Measurements from ENCODE around the gene CDC42EP4. TPM values are rescaled to one million over a fixed set of nuclear protein-coding genes. Genes with fewer than 3 reads are reported as not detected.

Gene CDC42EP4
- total RNA-seq, 1 experiment from 2014 or later = 48.4 TPM

DNA sequence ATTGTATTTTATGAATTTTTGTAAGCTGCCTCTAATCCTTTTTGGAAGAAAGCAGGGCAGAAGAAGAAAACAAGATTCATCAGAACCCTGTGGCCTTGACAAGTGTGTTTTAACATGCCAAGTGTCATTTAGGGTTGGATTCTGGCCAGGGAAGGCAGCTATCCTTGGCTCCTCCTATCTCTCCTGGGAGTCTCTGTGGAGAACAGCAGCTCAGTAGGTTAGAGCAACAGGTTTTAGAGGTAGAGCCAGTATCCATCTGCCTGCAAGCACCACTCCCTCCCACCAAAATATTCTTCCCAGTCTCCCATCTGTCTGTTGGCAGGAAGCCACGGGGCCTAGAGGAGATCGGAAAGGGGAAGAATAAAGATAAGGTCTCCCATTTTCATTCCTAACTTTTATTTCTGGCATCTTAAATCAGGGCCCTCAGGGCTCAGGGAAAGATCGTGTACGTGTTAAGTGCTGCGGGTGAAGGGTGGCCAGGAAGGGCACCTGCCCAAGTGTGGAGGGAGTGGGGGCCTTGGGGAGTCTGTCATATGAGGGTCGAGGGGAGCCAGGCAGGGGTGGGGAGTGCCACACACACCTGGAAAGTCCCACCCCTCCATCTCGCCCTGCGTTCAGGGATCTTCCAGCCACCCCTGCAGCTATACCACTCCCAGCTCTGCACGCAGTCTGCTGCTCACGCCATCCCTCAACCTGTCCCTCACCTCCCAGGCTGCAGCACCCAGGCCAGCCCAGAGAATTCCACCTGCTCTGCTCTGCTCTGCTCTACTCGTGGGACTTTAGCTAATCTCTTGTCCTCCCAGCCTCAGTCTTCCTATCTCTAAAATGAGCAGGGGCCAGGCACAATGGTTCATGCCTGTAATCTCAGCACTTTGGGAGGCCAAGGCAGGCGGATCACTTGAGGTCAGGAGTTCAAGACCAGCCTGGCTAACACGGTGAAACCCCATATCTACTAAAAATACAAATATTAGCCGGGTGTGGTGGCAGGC is 33.0 kb downstream of the CDC42EP4 start:
- H4K20me1 ChIP-seq (ENCODE audit: insufficient read depth) = 0 out of 2 replicates have a peak, but pooled peaks cover 5% of the 10 kb centered on the region
- intact Hi-C loops (cut with micrococcal nuclease; ENCODE audit: unreplicated experiment) = no loop called here
- TF ChIP-seq, protein P1, sequence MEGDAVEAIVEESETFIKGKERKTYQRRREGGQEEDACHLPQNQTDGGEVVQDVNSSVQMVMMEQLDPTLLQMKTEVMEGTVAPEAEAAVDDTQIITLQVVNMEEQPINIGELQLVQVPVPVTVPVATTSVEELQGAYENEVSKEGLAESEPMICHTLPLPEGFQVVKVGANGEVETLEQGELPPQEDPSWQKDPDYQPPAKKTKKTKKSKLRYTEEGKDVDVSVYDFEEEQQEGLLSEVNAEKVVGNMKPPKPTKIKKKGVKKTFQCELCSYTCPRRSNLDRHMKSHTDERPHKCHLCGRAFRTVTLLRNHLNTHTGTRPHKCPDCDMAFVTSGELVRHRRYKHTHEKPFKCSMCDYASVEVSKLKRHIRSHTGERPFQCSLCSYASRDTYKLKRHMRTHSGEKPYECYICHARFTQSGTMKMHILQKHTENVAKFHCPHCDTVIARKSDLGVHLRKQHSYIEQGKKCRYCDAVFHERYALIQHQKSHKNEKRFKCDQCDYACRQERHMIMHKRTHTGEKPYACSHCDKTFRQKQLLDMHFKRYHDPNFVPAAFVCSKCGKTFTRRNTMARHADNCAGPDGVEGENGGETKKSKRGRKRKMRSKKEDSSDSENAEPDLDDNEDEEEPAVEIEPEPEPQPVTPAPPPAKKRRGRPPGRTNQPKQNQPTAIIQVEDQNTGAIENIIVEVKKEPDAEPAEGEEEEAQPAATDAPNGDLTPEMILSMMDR (conservative IDR thresholded peaks at IDR 0.05) = no peak
- no peak for TF ChIP-seq EZH2 (IDR thresholded peaks at IDR 0.05; ENCODE audit: low read depth)
- no peaks in the 10 kb centered on the region; the same call in 1 of the 2 replicates for H3K4me1 ChIP-seq (replicated peaks; ENCODE audit: insufficient read depth)
- no peak overlapping the region for H3K4me3 ChIP-seq
- BruUV-seq (replicated peaks) = no TSS peak
- H3F3A ChIP-seq (ENCODE audit: insufficient read depth, low read depth) = peaks cover 33% of the 10 kb centered on the region
- no peaks in the 10 kb centered on the region for H3K27me3 ChIP-seq (ENCODE audit: insufficient read depth, low read depth)
- H3K4me2 ChIP-seq = no peak overlapping the region
- DNase-seq = peak in 1 of 2 experiments; percentile 32
- peaks cover 8% of the 10 kb centered on the region for H3K79me2 ChIP-seq (ENCODE audit: low read depth)
- CTCF ChIA-PET = interaction anchor here (1.2 kb wide), 1 partner anchor 13 kb away, joined by 4 read pairs; no protein-coding TSS in a partner anchor
- POLR2A ChIA-PET (ENCODE audit: unreplicated experiment) = no interaction called here
- H3K27ac ChIP-seq = peak overlapping the region; percentile 14; the same call in 1 of the 2 replicates
- peaks cover under 1% of the 10 kb centered on the region; the same call in 1 of the 2 replicates for H3K36me3 ChIP-seq (ENCODE audit: low read depth)
- H3K9me3 ChIP-seq (ENCODE audit: insufficient read depth, low read depth) = no peaks in the 10 kb centered on the region
- H3K9me2 ChIP-seq (ENCODE audit: insufficient read depth) = no peaks in the 10 kb centered on the region
- H2AFZ ChIP-seq = no peak overlapping the region

DNA sequence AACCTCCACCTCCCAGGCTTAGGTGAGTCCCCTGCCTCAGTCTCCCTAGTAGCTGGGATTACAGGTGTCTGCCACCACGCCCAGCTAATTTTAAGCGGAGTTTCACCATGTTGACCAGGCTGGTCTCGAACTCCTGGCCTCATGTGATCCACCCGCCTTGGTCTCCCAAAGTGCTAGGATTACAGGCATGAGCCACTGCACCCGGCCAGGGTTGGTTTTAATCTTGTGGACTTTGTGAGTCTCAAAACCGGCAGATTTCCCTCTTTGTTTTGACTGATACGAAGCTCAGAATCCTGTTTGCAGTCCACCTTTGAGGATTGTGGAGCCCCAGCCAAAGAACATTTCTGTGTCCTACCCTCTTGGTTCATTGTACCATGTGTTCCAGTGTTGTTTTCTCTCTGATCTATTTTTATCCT is 33.7 kb downstream of the CDC42EP4 start:
- no peak overlapping the region for H3K4me3 ChIP-seq
- H3K9me3 ChIP-seq (ENCODE audit: insufficient read depth, low read depth) = no peaks in the 10 kb centered on the region
- DNase-seq = no peak
- no peak overlapping the region for H2AFZ ChIP-seq
- H3K27ac ChIP-seq = peak overlapping the region; percentile 14; the same call in 1 of the 2 replicates
- BruUV-seq (replicated peaks) = no TSS peak
- H3K4me2 ChIP-seq = no peak overlapping the region
- H4K20me1 ChIP-seq (ENCODE audit: insufficient read depth) = 0 out of 2 replicates have a peak, but pooled peaks cover 2% of the 10 kb centered on the region
- 0 out of 2 replicates have a peak, but pooled peaks cover under 1% of the 10 kb centered on the region for H3K79me2 ChIP-seq (ENCODE audit: low read depth)
- H3K9me2 ChIP-seq (ENCODE audit: insufficient read depth) = no peaks in the 10 kb centered on the region
- intact Hi-C loops (cut with micrococcal nuclease; ENCODE audit: unreplicated experiment) = no loop called here
- no peaks in the 10 kb centered on the region; the same call in 1 of the 2 replicates for H3K4me1 ChIP-seq (replicated peaks; ENCODE audit: insufficient read depth)
- TF ChIP-seq, protein P1 (conservative IDR thresholded peaks at IDR 0.05) = no peak
- no peak for TF ChIP-seq EZH2 (IDR thresholded peaks at IDR 0.05; ENCODE audit: low read depth)
- no peaks in the 10 kb centered on the region for H3K27me3 ChIP-seq (ENCODE audit: insufficient read depth, low read depth)
- ChIA-PET CTCF (no interaction called here), POLR2A (ENCODE audit: unreplicated experiment) (interaction anchor here (0.5 kb wide), 1 partner anchor 66 kb away, joined by 3 read pairs; no protein-coding TSS in a partner anchor)
- H3F3A ChIP-seq (ENCODE audit: insufficient read depth, low read depth) = peaks cover 33% of the 10 kb centered on the region
- H3K36me3 ChIP-seq (ENCODE audit: low read depth) = no peaks in the 10 kb centered on the region; the same call in 1 of the 2 replicates

- Histone ChIP-seq H3K9me2 (ENCODE audit: insufficient read depth) (no peaks in the 10 kb centered on the region), H3K4me1 (replicated peaks; ENCODE audit: insufficient read depth) (no peaks in the 10 kb centered on the region), H3F3A (ENCODE audit: insufficient read depth, low read depth) (peaks cover 18% of the 10 kb centered on the region), H3K4me3 (no peak overlapping the region), H3K9me3 (ENCODE audit: insufficient read depth, low read depth) (no peaks in the 10 kb centered on the region), H2AFZ (no peak overlapping the region), H3K4me2 (no peak overlapping the region), H4K20me1 (ENCODE audit: insufficient read depth) (no peaks in the 10 kb centered on the region), H3K79me2 (ENCODE audit: low read depth) (no peaks in the 10 kb centered on the region), H3K27ac (no peak overlapping the region), H3K27me3 (ENCODE audit: insufficient read depth, low read depth) (no peaks in the 10 kb centered on the region), H3K36me3 (ENCODE audit: low read depth) (no peaks in the 10 kb centered on the region)
- TF ChIP-seq EZH2 (IDR thresholded peaks at IDR 0.05; ENCODE audit: low read depth) = no peak
- TF ChIP-seq, protein P1 (conservative IDR thresholded peaks at IDR 0.05) = no peak
- intact Hi-C loops (cut with micrococcal nuclease; ENCODE audit: unreplicated experiment) = no loop called here
- CTCF ChIA-PET = no interaction called here
- POLR2A ChIA-PET (ENCODE audit: unreplicated experiment) = no interaction called here
- no peak for DNase-seq
- no TSS peak for BruUV-seq (replicated peaks)
These were observed 37.3 kb downstream of the CDC42EP4 start for GRCh38 chr17:73274490-73274889.
